ENCODE results near the gene TRIM10. TPM values are rescaled to one million over a fixed set of nuclear protein-coding genes. Genes with fewer than 3 reads are reported as not detected.

Gene TRIM10, protein sequence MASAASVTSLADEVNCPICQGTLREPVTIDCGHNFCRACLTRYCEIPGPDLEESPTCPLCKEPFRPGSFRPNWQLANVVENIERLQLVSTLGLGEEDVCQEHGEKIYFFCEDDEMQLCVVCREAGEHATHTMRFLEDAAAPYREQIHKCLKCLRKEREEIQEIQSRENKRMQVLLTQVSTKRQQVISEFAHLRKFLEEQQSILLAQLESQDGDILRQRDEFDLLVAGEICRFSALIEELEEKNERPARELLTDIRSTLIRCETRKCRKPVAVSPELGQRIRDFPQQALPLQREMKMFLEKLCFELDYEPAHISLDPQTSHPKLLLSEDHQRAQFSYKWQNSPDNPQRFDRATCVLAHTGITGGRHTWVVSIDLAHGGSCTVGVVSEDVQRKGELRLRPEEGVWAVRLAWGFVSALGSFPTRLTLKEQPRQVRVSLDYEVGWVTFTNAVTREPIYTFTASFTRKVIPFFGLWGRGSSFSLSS
- total RNA-seq: not detected in 2 replicates

DNA sequence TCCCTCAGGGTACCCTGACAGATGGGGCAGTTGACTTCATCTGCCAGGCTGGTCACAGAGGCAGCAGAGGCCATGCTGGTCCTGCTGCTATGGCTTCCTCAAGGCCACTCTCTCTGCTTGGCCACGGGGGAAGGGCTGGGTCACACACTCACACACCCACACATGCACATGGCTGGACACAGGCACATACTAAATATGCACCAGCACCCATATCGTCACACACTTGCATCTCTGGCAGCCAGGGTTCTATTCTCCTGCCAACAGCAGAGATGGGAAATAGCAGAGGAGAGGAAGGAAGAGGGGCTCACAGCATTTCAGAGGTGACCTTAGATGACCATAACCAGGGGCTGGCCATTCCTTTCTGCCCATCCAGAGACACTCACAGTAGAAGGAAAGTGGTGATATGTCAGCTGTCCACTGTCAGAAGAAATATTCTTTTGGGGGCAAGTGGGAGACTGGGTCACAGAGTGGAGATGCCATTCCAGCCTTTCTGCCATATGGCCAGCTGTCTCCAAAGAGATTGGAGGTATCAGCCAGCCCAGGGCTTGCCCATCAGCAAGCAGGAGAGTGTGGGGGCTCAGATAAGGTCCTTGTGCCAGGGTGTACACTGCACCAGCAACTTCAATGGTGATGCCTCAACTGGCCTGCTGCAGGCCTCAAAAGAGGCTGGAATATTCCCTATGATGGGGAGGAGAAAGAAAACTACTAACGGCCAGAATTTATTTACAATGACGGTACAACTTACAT lies at the start of gene TRIM10:
Gene TRIM10 (minus strand): TSS at position 427 of the 747 bp plus-strand sequence. CDS start 353 bp downstream, at position 74.

GRCh38 chr6:30163090-30163917 lies 2.3 kb upstream of the TRIM10 start, which contains the start of gene TRIM15:
Gene TRIM15, plus strand, starts transcription at chr6:30163546. Its CDS starts 139 bp downstream, at chr6:30163685.

GRCh38 chr6:30135757-30136156 lies 25.3 kb downstream of the TRIM10 start, which contains the start of gene TRIM40:
Gene TRIM40, plus strand, starts transcription at chr6:30136140. Its CDS starts 897 bp downstream, at chr6:30137037.

GRCh38 chr6:30113003-30113759 lies 47.8 kb downstream of the TRIM10 start, which contains the start of gene TRIM31:
Gene TRIM31, minus strand, starts transcription at chr6:30113090. Its CDS starts 285 bp downstream, at chr6:30112805.

Other genes starting within 250 kb of the TRIM10 start
- 300 and 414 TPM in 2 replicates for gene HLA-A, start 218.7 kb downstream of the TRIM10 start, total RNA-seq
- gene POLR1H, start 99.9 kb downstream of the TRIM10 start, total RNA-seq: 34.9 and 39.5 TPM in 2 replicates
- gene PPP1R11, start 94.0 kb downstream of the TRIM10 start, total RNA-seq: 10.4 and 13.1 TPM in 2 replicates
- under 0.01 TPM in 1 of 2 replicates, not detected in the other for gene RNF39, start 85.4 kb downstream of the TRIM10 start, total RNA-seq
- not detected in 2 replicates for gene TRIM31, start 48.1 kb downstream of the TRIM10 start, total RNA-seq
- gene TRIM40, start 25.1 kb downstream of the TRIM10 start, total RNA-seq: not detected in 2 replicates
- gene TRIM15, start 2.3 kb upstream of the TRIM10 start, total RNA-seq: not detected in 2 replicates
- gene TRIM26, start 52.2 kb upstream of the TRIM10 start, total RNA-seq: 19.0 and 20.1 TPM in 2 replicates
- 7.1 and 8.0 TPM in 2 replicates for gene TRIM39, start 165.7 kb upstream of the TRIM10 start, total RNA-seq
- gene RPP21, start 183.9 kb upstream of the TRIM10 start, total RNA-seq: 20.8 and 33.1 TPM in 2 replicates